ENCODE data around the gene THAP10.
"Not testable (repeated sequence)": the region's sequence is repeated elsewhere in the genome, so short reads cannot be mapped to it uniquely, and the experiment has no call there.

Gene THAP10

DNA sequence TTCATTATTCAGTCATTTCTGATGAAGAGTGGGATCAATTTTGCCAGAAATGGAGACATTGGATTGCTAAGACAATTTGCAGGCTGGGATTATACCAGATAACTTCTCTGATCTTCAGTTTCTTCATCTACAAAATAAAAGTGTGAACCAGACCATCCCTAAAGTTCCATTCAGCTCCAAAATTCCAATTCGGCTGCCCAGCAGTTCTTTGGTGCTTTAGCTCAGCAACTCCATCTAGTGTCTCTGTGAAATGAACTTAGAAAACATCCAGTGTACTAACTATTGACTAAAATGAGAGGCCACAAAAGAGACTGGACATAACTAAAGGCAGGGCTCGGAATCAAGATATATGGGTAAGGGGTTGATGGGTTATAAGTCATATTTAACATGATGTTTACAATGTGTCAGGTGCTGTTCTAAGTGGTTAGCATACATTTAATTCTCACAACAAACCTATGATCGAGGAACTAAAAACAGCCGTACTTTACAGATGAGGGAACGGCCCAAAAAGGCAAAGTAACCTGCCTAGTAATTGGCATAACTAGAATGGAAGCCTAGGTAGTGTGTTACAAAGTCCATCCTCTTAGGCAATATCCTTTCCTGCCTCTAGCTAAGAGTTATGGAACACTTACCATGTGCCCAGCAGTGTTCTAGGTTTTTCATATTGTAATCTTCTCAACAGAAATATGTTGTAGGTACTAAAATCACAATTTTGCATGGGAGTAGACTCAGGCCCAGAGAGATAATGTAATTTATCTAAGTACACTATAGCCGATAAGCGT, 17.0 kb downstream of the THAP10 start:
- no peaks in the 10 kb centered on the region for H3K79me2 ChIP-seq (ENCODE audit: insufficient read depth, low read length)
- TF ChIP-seq, protein P1, sequence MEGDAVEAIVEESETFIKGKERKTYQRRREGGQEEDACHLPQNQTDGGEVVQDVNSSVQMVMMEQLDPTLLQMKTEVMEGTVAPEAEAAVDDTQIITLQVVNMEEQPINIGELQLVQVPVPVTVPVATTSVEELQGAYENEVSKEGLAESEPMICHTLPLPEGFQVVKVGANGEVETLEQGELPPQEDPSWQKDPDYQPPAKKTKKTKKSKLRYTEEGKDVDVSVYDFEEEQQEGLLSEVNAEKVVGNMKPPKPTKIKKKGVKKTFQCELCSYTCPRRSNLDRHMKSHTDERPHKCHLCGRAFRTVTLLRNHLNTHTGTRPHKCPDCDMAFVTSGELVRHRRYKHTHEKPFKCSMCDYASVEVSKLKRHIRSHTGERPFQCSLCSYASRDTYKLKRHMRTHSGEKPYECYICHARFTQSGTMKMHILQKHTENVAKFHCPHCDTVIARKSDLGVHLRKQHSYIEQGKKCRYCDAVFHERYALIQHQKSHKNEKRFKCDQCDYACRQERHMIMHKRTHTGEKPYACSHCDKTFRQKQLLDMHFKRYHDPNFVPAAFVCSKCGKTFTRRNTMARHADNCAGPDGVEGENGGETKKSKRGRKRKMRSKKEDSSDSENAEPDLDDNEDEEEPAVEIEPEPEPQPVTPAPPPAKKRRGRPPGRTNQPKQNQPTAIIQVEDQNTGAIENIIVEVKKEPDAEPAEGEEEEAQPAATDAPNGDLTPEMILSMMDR (IDR thresholded peaks at IDR 0.05; ENCODE audit: borderline replicate concordance, extremely low read depth, low read length, poor library complexity, severe bottlenecking): no peak
- TF ChIP-seq EZH2 (IDR thresholded peaks at IDR 0.05; ENCODE audit: borderline replicate concordance, low read depth, low read length, severe bottlenecking): no peak
- no peak for ATAC-seq (ENCODE audit: insufficient read depth, low read depth)

DNA sequence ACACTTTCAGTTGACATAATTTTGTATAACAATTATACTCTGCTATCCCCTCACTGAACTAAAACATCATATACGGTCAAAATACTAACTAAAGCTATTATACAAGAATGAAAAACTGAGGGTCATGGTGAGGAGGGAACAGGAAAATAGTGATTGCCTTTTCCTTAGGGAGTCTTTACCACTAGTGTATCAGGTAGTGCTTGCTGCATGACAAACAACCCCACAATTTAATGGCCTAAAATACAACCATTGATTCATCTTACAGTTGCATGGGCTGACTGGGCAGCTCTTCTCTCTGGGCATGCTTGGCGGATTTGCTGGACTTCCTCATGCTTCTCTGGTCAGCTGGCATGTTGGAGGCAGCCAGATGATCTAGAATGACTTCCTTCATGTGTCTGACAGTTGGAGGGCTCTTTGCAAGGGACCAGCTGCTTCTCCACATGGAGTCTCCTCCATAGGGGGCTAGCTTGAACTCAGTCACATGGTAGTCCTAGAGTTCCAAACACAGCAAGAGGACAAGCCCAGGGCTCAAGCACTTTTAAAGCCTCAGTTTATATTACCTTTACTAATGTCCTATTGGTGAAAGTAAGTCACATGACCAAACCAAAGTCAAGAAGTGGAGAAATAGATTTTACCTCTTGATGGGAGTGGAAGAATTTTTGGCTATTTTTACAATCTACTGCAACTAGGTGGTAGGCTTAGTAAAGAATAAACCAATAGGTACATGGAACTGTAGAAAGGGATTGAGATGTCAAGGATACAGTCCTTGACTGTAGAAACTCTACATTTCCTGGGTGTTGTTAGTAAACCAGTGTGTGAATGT, 18.8 kb downstream of the THAP10 start:
- DNase-seq (no peak), ATAC-seq (ENCODE audit: insufficient read depth, low read depth) (no peak)
- Histone ChIP-seq H3K4me1 (ENCODE audit: insufficient read depth, low read length) (no peaks in the 10 kb centered on the region), H3K9ac (ENCODE audit: low read depth, low read length) (no peak overlapping the region), H2AFZ (ENCODE audit: low read depth, low read length) (no peak overlapping the region), H3K27me3 (ENCODE audit: insufficient read depth, low read length, poor library complexity) (peaks cover 2% of the 10 kb centered on the region), H3K4me3 (ENCODE audit: low read depth in 1 of 2, low read length in 2 of 2) (no peak overlapping the region), H3K4me2 (ENCODE audit: insufficient read depth, low read length) (no peak overlapping the region), H4K20me1 (ENCODE audit: insufficient read depth, low read length) (no peaks in the 10 kb centered on the region), H3K36me3 (ENCODE audit: insufficient read depth, low read length) (no peaks in the 10 kb centered on the region), H3K27ac (ENCODE audit: low read length) (no peak overlapping the region), H3K79me2 (ENCODE audit: insufficient read depth, low read length) (no peaks in the 10 kb centered on the region), H3K9me3 (ENCODE audit: insufficient read depth, low read length, severe bottlenecking) (no peaks in the 10 kb centered on the region)
- TF ChIP-seq EZH2 (IDR thresholded peaks at IDR 0.05; ENCODE audit: borderline replicate concordance, low read depth, low read length, severe bottlenecking): no peak
- TF ChIP-seq, protein P1 (IDR thresholded peaks at IDR 0.05; ENCODE audit: borderline replicate concordance, extremely low read depth, low read length, poor library complexity, severe bottlenecking): no peak

More for the DNA sequence above, 17.0 kb downstream of the THAP10 start:
- Histone ChIP-seq H3K4me2 (ENCODE audit: insufficient read depth, low read length) (no peak overlapping the region), H3K9ac (ENCODE audit: low read depth, low read length) (no peak overlapping the region), H3K9me3 (ENCODE audit: insufficient read depth, low read length, severe bottlenecking) (no peaks in the 10 kb centered on the region), H3K4me3 (ENCODE audit: low read depth in 1 of 2, low read length in 2 of 2) (no peak overlapping the region), H3K4me1 (ENCODE audit: insufficient read depth, low read length) (no peaks in the 10 kb centered on the region), H3K27ac (ENCODE audit: low read length) (no peak overlapping the region), H3K27me3 (ENCODE audit: insufficient read depth, low read length, poor library complexity) (peaks cover 2% of the 10 kb centered on the region), H3K36me3 (ENCODE audit: insufficient read depth, low read length) (no peaks in the 10 kb centered on the region), H4K20me1 (ENCODE audit: insufficient read depth, low read length) (no peaks in the 10 kb centered on the region), H2AFZ (ENCODE audit: low read depth, low read length) (no peak overlapping the region)
- DNase-seq: no peak

DNA sequence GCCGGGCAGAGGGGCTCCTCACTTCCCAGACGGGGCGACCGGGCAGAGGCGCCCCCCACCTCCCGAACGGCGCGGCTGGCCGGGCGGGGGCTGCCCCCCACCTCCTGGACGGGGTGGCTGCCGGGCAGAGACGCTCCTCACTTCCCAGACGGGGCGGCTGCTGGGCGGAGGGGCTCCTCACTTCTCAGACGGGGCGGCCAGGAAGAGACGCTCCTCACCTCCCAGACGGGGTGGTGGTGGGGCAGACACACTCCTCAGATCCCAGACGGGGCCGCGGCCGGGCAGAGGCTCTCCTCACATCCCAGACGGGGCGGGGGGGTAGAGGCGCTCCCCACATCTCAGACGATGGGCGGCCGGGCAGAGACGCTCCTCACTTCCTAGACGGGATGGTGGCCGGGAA, 20.7 kb downstream of the THAP10 start:
- H3K4me3 ChIP-seq (ENCODE audit: low read depth in 1 of 2, low read length in 2 of 2); H3K79me2 ChIP-seq (ENCODE audit: insufficient read depth, low read length); DNase-seq; H3K36me3 ChIP-seq (ENCODE audit: insufficient read depth, low read length); H3K27me3 ChIP-seq (ENCODE audit: insufficient read depth, low read length, poor library complexity); H4K20me1 ChIP-seq (ENCODE audit: insufficient read depth, low read length); H3K9me3 ChIP-seq (ENCODE audit: insufficient read depth, low read length, severe bottlenecking); H3K27ac ChIP-seq (ENCODE audit: low read length); H3K4me2 ChIP-seq (ENCODE audit: insufficient read depth, low read length); H2AFZ ChIP-seq (ENCODE audit: low read depth, low read length); H3K4me1 ChIP-seq (ENCODE audit: insufficient read depth, low read length); H3K9ac ChIP-seq (ENCODE audit: low read depth, low read length); ATAC-seq (ENCODE audit: insufficient read depth, low read depth): not testable (repeated sequence)

DNA sequence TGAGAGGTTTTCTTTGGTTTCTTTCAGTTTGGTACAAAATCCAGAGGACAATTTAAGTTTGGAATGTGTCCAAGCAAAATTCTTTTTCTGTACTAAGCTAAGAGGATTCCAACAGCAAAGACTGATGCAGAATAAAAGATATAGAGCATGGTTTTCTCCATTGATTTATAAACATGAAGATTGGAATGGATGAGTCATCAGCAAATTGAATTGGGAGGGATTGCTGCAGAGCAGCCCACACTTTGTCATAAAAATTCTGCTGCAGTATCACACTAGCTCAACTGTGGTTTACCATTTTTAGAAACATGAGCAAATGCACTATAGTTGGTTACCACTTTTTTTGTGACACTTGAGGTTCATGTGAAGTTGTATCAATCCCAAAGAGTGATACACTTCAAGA, 22.2 kb downstream of the THAP10 start:
- TF ChIP-seq, protein P1 (IDR thresholded peaks at IDR 0.05; ENCODE audit: borderline replicate concordance, extremely low read depth, low read length, poor library complexity, severe bottlenecking): no peak
- TF ChIP-seq EZH2 (IDR thresholded peaks at IDR 0.05; ENCODE audit: borderline replicate concordance, low read depth, low read length, severe bottlenecking): no peak
- H3K27me3 ChIP-seq (ENCODE audit: insufficient read depth, low read length, poor library complexity): peaks cover under 1% of the 10 kb centered on the region
- no peak overlapping the region for H2AFZ ChIP-seq (ENCODE audit: low read depth, low read length)
- H3K4me3 ChIP-seq (ENCODE audit: low read depth in 1 of 2, low read length in 2 of 2): no peak overlapping the region
- H3K9ac ChIP-seq (ENCODE audit: low read depth, low read length): no peak overlapping the region
- no peak overlapping the region for H3K4me2 ChIP-seq (ENCODE audit: insufficient read depth, low read length)
- ATAC-seq (ENCODE audit: insufficient read depth, low read depth): no peak
- H3K36me3 ChIP-seq (ENCODE audit: insufficient read depth, low read length): no peaks in the 10 kb centered on the region
- no peaks in the 10 kb centered on the region for H3K79me2 ChIP-seq (ENCODE audit: insufficient read depth, low read length)
- DNase-seq: no peak
- no peaks in the 10 kb centered on the region for H3K4me1 ChIP-seq (ENCODE audit: insufficient read depth, low read length)
- no peaks in the 10 kb centered on the region for H3K9me3 ChIP-seq (ENCODE audit: insufficient read depth, low read length, severe bottlenecking)
- no peaks in the 10 kb centered on the region for H4K20me1 ChIP-seq (ENCODE audit: insufficient read depth, low read length)
- no peak overlapping the region for H3K27ac ChIP-seq (ENCODE audit: low read length)

Measured in DND-41 (cell line).